Measurements from ENCODE around the gene BPIFB4.

Gene BPIFB4

GRCh38 chr20:33124994-33125393 is 45.6 kb downstream of the BPIFB4 start:
- H3K4me1 ChIP-seq: no peaks in the 10 kb centered on the region
- DNase-seq (ENCODE audit: low spot score in 2 of 2): no peak
- H3K4me3 ChIP-seq: no peak overlapping the region
- H3K27me3 ChIP-seq (ENCODE audit: low read depth): no peaks in the 10 kb centered on the region
- H3K36me3 ChIP-seq (replicated peaks): no peaks in the 10 kb centered on the region
- H3K9me3 ChIP-seq: no peaks in the 10 kb centered on the region
- in situ Hi-C loops (cut with MboI; ENCODE audit: low sequenced_read_pairs): no loop called here

- H3K9me3 ChIP-seq: no peaks in the 10 kb centered on the region
- H3K4me1 ChIP-seq: no peaks in the 10 kb centered on the region
- H3K27me3 ChIP-seq (ENCODE audit: low read depth): no peaks in the 10 kb centered on the region
- in situ Hi-C loops (cut with MboI; ENCODE audit: low sequenced_read_pairs): no loop called here
- no peaks in the 10 kb centered on the region for H3K36me3 ChIP-seq (replicated peaks)
- DNase-seq (ENCODE audit: low spot score in 2 of 2): no peak
- no peak overlapping the region for H3K4me3 ChIP-seq
Observed at GRCh38 chr20:33125983-33126382, 46.5 kb downstream of the BPIFB4 start.

- Histone ChIP-seq H3K36me3 (replicated peaks) (no peaks in the 10 kb centered on the region), H3K9me3 (no peaks in the 10 kb centered on the region), H3K4me1 (no peaks in the 10 kb centered on the region), H3K4me3 (no peak overlapping the region), H3K27me3 (ENCODE audit: low read depth) (no peaks in the 10 kb centered on the region)
- peak in 1 of 2 experiments; percentile 19 for DNase-seq (ENCODE audit: low spot score in 2 of 2)
- in situ Hi-C loops (cut with MboI; ENCODE audit: low sequenced_read_pairs): no loop called here
Observed at GRCh38 chr20:33127422-33128097, 48.1 kb downstream of the BPIFB4 start.

GRCh38 chr20:33130568-33131061 is 51.2 kb downstream of the BPIFB4 start:
- no peak for DNase-seq (ENCODE audit: low spot score in 2 of 2)
- Histone ChIP-seq H3K27me3 (ENCODE audit: low read depth) (no peaks in the 10 kb centered on the region), H3K4me1 (peaks cover 6% of the 10 kb centered on the region), H3K36me3 (replicated peaks) (no peaks in the 10 kb centered on the region), H3K4me3 (no peak overlapping the region), H3K9me3 (no peaks in the 10 kb centered on the region)
- in situ Hi-C loops (cut with MboI; ENCODE audit: low sequenced_read_pairs): no loop called here

- H3K36me3 ChIP-seq (replicated peaks): no peaks in the 10 kb centered on the region
- no peaks in the 10 kb centered on the region for H3K9me3 ChIP-seq
- no peak overlapping the region for H3K4me3 ChIP-seq
- H3K27me3 ChIP-seq (ENCODE audit: low read depth): no peaks in the 10 kb centered on the region
- DNase-seq (ENCODE audit: low spot score in 2 of 2): no peak
- peaks cover 6% of the 10 kb centered on the region for H3K4me1 ChIP-seq
- in situ Hi-C loops (cut with MboI; ENCODE audit: low sequenced_read_pairs): no loop called here
Observed at GRCh38 chr20:33131949-33132473, 52.6 kb downstream of the BPIFB4 start.

GRCh38 chr20:33132513-33133372 is 53.3 kb downstream of the BPIFB4 start:
- Histone ChIP-seq H3K9me3 (no peaks in the 10 kb centered on the region), H3K27me3 (ENCODE audit: low read depth) (no peaks in the 10 kb centered on the region), H3K36me3 (replicated peaks) (no peaks in the 10 kb centered on the region), H3K4me3 (no peak overlapping the region), H3K4me1 (peaks cover 6% of the 10 kb centered on the region)
- in situ Hi-C loops (cut with MboI; ENCODE audit: low sequenced_read_pairs): no loop called here
- DNase-seq (ENCODE audit: low spot score in 2 of 2): peak; percentile 50 to 73

GRCh38 chr20:33133373-33133941 is 54.0 kb downstream of the BPIFB4 start:
- no peaks in the 10 kb centered on the region for H3K36me3 ChIP-seq (replicated peaks)
- H3K4me1 ChIP-seq: peaks cover 6% of the 10 kb centered on the region
- no peaks in the 10 kb centered on the region for H3K9me3 ChIP-seq
- peak in 1 of 2 experiments; percentile 9 for DNase-seq (ENCODE audit: low spot score in 2 of 2)
- in situ Hi-C loops (cut with MboI; ENCODE audit: low sequenced_read_pairs): no loop called here
- H3K27me3 ChIP-seq (ENCODE audit: low read depth): no peaks in the 10 kb centered on the region
- H3K4me3 ChIP-seq: no peak overlapping the region

- Histone ChIP-seq H3K4me3 (no peak overlapping the region), H3K9me3 (no peaks in the 10 kb centered on the region), H3K27me3 (ENCODE audit: low read depth) (no peaks in the 10 kb centered on the region), H3K36me3 (replicated peaks) (no peaks in the 10 kb centered on the region), H3K4me1 (peaks cover 6% of the 10 kb centered on the region)
- in situ Hi-C loops (cut with MboI; ENCODE audit: low sequenced_read_pairs): no loop called here
- DNase-seq (ENCODE audit: low spot score in 2 of 2): no peak
Observed at GRCh38 chr20:33137195-33137594, 57.8 kb downstream of the BPIFB4 start.

- Histone ChIP-seq H3K27me3 (ENCODE audit: low read depth) (0 out of 2 replicates have a peak, but pooled peaks cover 3% of the 10 kb centered on the region), H3K9me3 (no peaks in the 10 kb centered on the region; the same call in 1 of the 2 replicates), H3K4me3 (no peak overlapping the region), H3K4me1 (no peaks in the 10 kb centered on the region), H3K36me3 (replicated peaks) (no peaks in the 10 kb centered on the region)
- in situ Hi-C loops (cut with MboI; ENCODE audit: low sequenced_read_pairs): no loop called here
- DNase-seq (ENCODE audit: low spot score in 2 of 2): no peak
Observed at GRCh38 chr20:33139467-33139866, 60.0 kb downstream of the BPIFB4 start.

- H3K27me3 ChIP-seq (ENCODE audit: low read depth): 0 out of 2 replicates have a peak, but pooled peaks cover 3% of the 10 kb centered on the region
- H3K4me3 ChIP-seq: no peak overlapping the region
- H3K36me3 ChIP-seq (replicated peaks): no peaks in the 10 kb centered on the region
- in situ Hi-C loops (cut with MboI; ENCODE audit: low sequenced_read_pairs): no loop called here
- no peaks in the 10 kb centered on the region; the same call in 1 of the 2 replicates for H3K9me3 ChIP-seq
- H3K4me1 ChIP-seq: no peaks in the 10 kb centered on the region
- no peak for DNase-seq (ENCODE audit: low spot score in 2 of 2)
Observed at GRCh38 chr20:33145521-33145920, 66.1 kb downstream of the BPIFB4 start.

GRCh38 chr20:33147299-33147698 is 67.9 kb downstream of the BPIFB4 start:
- Histone ChIP-seq H3K4me3 (no peak overlapping the region), H3K36me3 (replicated peaks) (no peaks in the 10 kb centered on the region), H3K4me1 (no peaks in the 10 kb centered on the region), H3K27me3 (ENCODE audit: low read depth) (0 out of 2 replicates have a peak, but pooled peaks cover 3% of the 10 kb centered on the region), H3K9me3 (no peaks in the 10 kb centered on the region; the same call in 1 of the 2 replicates)
- in situ Hi-C loops (cut with MboI; ENCODE audit: low sequenced_read_pairs): no loop called here
- DNase-seq (ENCODE audit: low spot score in 2 of 2): no peak

GRCh38 chr20:33148040-33148439 is 68.6 kb downstream of the BPIFB4 start:
- DNase-seq (ENCODE audit: low spot score in 2 of 2): no peak
- Histone ChIP-seq H3K4me1 (no peaks in the 10 kb centered on the region), H3K27me3 (ENCODE audit: low read depth) (0 out of 2 replicates have a peak, but pooled peaks cover under 1% of the 10 kb centered on the region), H3K36me3 (replicated peaks) (no peaks in the 10 kb centered on the region), H3K4me3 (no peak overlapping the region), H3K9me3 (no peaks in the 10 kb centered on the region; the same call in 1 of the 2 replicates)
- in situ Hi-C loops (cut with MboI; ENCODE audit: low sequenced_read_pairs): no loop called here

- Histone ChIP-seq H3K36me3 (replicated peaks) (no peaks in the 10 kb centered on the region), H3K9me3 (no peaks in the 10 kb centered on the region), H3K4me1 (no peaks in the 10 kb centered on the region), H3K27me3 (ENCODE audit: low read depth) (0 out of 2 replicates have a peak, but pooled peaks cover 7% of the 10 kb centered on the region), H3K4me3 (no peak overlapping the region)
- in situ Hi-C loops (cut with MboI; ENCODE audit: low sequenced_read_pairs): no loop called here
- DNase-seq (ENCODE audit: low spot score in 2 of 2): no peak
Observed at GRCh38 chr20:33154252-33154651, 74.8 kb downstream of the BPIFB4 start.
